DND-41 (cell line): ENCODE measurements around the gene TPPP2.

Experiments
- ATAC-seq: fragments of 200-7000 bp; cut with Tn5 transposase; 3 replicates; pipeline ENCODE4 v1.9.1; 2021; ENCODE audit warnings: low read depth; ENCODE audit not compliant: insufficient read depth
- DNase-seq: peaks from one replicate; pipeline ENCODE4 v3.0.0-alpha.2; 2020
- H2AFZ ChIP-seq: 2 replicates; pipeline ENCODE4 v1.6.0; 2012; ENCODE audit warnings: low read depth, low read length
- H3K27ac ChIP-seq: 2 replicates; pipeline ENCODE4 v1.5.1; 2012; ENCODE audit warnings: low read length, inconsistent platforms
- H3K27me3 ChIP-seq: fragments of 200-600 bp; sonication (generic); 2 replicates; pipeline ENCODE4 v1.6.0; 2012; ENCODE audit warnings: low read length, mild to moderate bottlenecking, inconsistent platforms; ENCODE audit not compliant: insufficient read depth, poor library complexity
- H3K36me3 ChIP-seq: 2 replicates; pipeline ENCODE4 v1.5.1; 2012; ENCODE audit warnings: low read length, inconsistent platforms; ENCODE audit not compliant: insufficient read depth
- H3K4me1 ChIP-seq: 2 replicates; pipeline ENCODE4 v1.5.1; 2012; ENCODE audit warnings: mild to moderate bottlenecking, low read length; ENCODE audit not compliant: insufficient read depth
- H3K4me2 ChIP-seq: 2 replicates; pipeline ENCODE4 v1.6.0; 2012; ENCODE audit warnings: mild to moderate bottlenecking, moderate library complexity, low read length, inconsistent platforms; ENCODE audit not compliant: insufficient read depth
- H3K4me3 ChIP-seq, 2 experiments: fragments of 200-600 bp in 1 of 2; shearing (Covaris generic) in 1 of 2; 2 replicates each; pipeline ENCODE4 v1.5.1; 2012 to 2016; ENCODE audit warnings: inconsistent platforms in 2 of 2, low read length in 2 of 2, mild to moderate bottlenecking in 2 of 2, low read depth in 1 of 2, moderate library complexity in 1 of 2
- H3K79me2 ChIP-seq: 2 replicates; pipeline ENCODE4 v1.6.0; 2012; ENCODE audit warnings: low read length, inconsistent platforms; ENCODE audit not compliant: insufficient read depth
- H3K9ac ChIP-seq: 2 replicates; pipeline ENCODE4 v1.6.0; 2012; ENCODE audit warnings: low read depth, mild to moderate bottlenecking, inconsistent platforms, low read length, moderate library complexity
- H3K9me3 ChIP-seq: 2 replicates; pipeline ENCODE4 v1.5.1; 2012; ENCODE audit warnings: low read length, moderate library complexity, mild to moderate bottlenecking, inconsistent platforms; ENCODE audit not compliant: insufficient read depth, severe bottlenecking
- H4K20me1 ChIP-seq: 2 replicates; pipeline ENCODE4 v1.6.0; 2012; ENCODE audit warnings: low read length; ENCODE audit not compliant: insufficient read depth
- EZH2 ChIP-seq: IDR thresholded peaks from 3 replicates; pipeline ENCODE4 v1.6.1; 2012; ENCODE audit warnings: borderline replicate concordance, low read depth, mild to moderate bottlenecking, moderate library complexity, low read length, inconsistent platforms; ENCODE audit not compliant: severe bottlenecking
- TF ChIP-seq, protein P1 (sequence below): IDR thresholded peaks from 2 replicates; pipeline ENCODE4 v1.5.1; 2012; ENCODE audit warnings: borderline replicate concordance, low read length, moderate library complexity, mild to moderate bottlenecking; ENCODE audit not compliant: poor library complexity, severe bottlenecking; ENCODE audit errors: extremely low read depth

Gene TPPP2

DNA sequence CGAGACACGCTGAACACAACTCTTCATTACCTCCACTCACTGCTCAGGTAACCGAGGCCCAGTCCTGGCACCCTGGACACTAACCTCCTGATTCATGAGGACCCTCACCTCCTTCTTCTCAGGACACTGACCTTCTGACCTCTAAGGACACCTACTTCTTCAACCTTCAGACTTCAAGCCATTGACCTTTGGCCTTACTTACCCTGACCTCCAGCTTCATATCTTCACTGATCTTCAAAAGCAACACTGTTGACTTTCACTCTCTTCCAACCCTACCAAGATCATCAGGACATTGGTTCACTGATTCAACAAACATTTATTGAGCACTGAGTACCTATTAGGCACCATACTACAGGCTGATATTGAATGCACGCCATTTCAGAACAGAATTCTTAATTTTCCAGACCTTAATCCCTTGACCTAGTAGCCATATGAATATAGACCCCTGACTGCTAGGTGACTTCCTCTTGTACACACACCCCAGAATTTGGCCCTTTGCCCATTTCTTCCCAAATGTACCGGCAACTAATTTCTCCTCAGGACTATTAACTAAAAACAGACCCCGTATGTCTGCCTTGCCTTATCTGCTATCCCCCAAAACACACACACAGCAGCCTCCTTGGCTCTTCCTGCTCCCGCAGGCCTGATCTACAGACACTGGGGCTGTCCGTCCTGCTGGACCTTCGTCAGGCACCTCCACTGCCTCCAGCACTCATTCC, 45.9 kb downstream of the TPPP2 start:
- no peak overlapping the region for H3K9ac ChIP-seq
- H4K20me1 ChIP-seq = 0 out of 2 replicates have a peak, but pooled peaks cover 14% of the 10 kb centered on the region
- no peak overlapping the region for H3K27ac ChIP-seq
- H3K4me3 ChIP-seq = no peak overlapping the region
- peaks cover 45% of the 10 kb centered on the region for H3K27me3 ChIP-seq
- H3K4me1 ChIP-seq = peaks cover 15% of the 10 kb centered on the region
- no peaks in the 10 kb centered on the region for H3K36me3 ChIP-seq
- no peaks in the 10 kb centered on the region for H3K9me3 ChIP-seq
- no peak for DNase-seq
- no peak for ATAC-seq
- TF ChIP-seq EZH2 = no peak
- TF ChIP-seq, protein P1, sequence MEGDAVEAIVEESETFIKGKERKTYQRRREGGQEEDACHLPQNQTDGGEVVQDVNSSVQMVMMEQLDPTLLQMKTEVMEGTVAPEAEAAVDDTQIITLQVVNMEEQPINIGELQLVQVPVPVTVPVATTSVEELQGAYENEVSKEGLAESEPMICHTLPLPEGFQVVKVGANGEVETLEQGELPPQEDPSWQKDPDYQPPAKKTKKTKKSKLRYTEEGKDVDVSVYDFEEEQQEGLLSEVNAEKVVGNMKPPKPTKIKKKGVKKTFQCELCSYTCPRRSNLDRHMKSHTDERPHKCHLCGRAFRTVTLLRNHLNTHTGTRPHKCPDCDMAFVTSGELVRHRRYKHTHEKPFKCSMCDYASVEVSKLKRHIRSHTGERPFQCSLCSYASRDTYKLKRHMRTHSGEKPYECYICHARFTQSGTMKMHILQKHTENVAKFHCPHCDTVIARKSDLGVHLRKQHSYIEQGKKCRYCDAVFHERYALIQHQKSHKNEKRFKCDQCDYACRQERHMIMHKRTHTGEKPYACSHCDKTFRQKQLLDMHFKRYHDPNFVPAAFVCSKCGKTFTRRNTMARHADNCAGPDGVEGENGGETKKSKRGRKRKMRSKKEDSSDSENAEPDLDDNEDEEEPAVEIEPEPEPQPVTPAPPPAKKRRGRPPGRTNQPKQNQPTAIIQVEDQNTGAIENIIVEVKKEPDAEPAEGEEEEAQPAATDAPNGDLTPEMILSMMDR = no peak
- H2AFZ ChIP-seq = no peak overlapping the region
- H3K4me2 ChIP-seq = no peak overlapping the region
- no peaks in the 10 kb centered on the region for H3K79me2 ChIP-seq

DNA sequence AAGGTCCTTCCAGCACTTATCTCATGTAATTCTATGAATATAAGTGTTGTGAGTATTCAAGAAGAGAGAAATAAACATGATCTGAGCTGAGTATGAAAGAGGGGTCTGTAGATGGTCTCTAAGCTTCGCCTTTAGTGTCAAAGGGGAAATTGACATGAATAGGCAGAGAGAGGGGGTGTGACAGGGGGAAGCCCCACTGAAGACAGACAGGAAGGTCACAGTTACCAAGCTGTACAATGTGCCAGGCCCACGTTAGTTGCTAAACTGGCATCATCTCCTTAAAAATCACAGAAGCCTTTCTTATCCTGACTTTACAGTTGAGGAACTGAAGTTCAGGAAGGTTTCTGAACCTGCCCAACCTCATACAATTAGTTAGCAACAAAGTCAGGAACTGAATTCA, 47.7 kb downstream of the TPPP2 start:
- Histone ChIP-seq H3K79me2 (no peaks in the 10 kb centered on the region), H3K27me3 (peaks cover 27% of the 10 kb centered on the region), H3K27ac (no peak overlapping the region), H2AFZ (no peak overlapping the region), H3K4me2 (no peak overlapping the region), H3K4me1 (no peaks in the 10 kb centered on the region), H3K9me3 (no peaks in the 10 kb centered on the region), H3K36me3 (no peaks in the 10 kb centered on the region), H3K9ac (no peak overlapping the region), H3K4me3 (no peak overlapping the region), H4K20me1 (no peaks in the 10 kb centered on the region)
- DNase-seq (no peak), ATAC-seq (no peak)
- TF ChIP-seq, protein P1 = no peak
- TF ChIP-seq EZH2 = no peak

DNA sequence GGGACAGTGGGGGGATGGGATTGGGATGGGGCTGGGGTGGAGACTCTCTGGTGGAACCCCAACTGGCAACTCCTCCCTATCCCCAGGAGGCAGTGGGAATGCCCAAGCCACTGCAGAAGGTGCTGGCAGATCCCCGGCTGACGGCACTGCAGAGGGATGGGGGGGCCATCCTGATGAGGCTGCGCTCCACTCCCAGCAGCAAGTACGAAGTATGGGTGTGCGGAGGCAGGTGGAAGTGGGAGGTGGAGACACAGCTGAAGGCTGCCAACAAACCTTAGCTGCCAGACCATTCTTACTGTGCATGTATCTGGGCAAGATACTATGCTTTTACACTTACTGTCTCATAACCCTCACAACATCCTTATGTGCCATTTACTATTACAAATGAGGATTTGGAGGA, 48.3 kb downstream of the TPPP2 start:
- Histone ChIP-seq H3K4me1 (no peaks in the 10 kb centered on the region), H3K27me3 (peaks cover 23% of the 10 kb centered on the region), H3K4me3 (no peak overlapping the region), H3K9me3 (no peaks in the 10 kb centered on the region), H3K4me2 (no peak overlapping the region), H3K27ac (no peak overlapping the region), H4K20me1 (no peaks in the 10 kb centered on the region), H3K36me3 (no peaks in the 10 kb centered on the region), H3K79me2 (no peaks in the 10 kb centered on the region), H2AFZ (no peak overlapping the region), H3K9ac (no peak overlapping the region)
- TF ChIP-seq, protein P1 = no peak
- no peak for TF ChIP-seq EZH2
- no peak for ATAC-seq
- no peak for DNase-seq

DNA sequence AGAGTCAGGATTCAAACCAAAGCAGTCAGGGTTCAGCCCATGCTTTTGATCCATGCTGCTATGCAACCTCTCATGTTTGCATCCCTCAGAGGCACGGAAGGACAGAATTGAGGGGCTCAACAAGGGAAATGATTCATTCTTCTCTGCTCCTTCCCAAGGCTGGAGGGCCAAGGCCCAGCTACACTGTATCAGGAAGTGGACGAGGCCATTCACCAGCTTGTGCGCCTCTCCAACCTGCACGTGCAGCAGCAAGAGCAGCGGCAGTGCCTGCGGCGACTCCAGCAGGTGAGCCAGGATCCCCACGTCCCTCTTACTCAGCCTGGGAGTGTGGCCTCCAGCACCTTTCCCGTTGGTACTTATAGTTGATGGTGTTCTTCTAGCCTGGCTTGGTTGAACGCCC, 48.7 kb downstream of the TPPP2 start:
- TF ChIP-seq, protein P1 = no peak
- TF ChIP-seq EZH2 = no peak
- no peak overlapping the region for H2AFZ ChIP-seq
- no peak overlapping the region for H3K4me3 ChIP-seq
- no peaks in the 10 kb centered on the region for H3K4me1 ChIP-seq
- no peak overlapping the region for H3K27ac ChIP-seq
- no peaks in the 10 kb centered on the region for H3K79me2 ChIP-seq
- ATAC-seq (no peak), DNase-seq (no peak)
- H4K20me1 ChIP-seq = no peaks in the 10 kb centered on the region
- H3K4me2 ChIP-seq = no peak overlapping the region
- H3K36me3 ChIP-seq = no peaks in the 10 kb centered on the region
- H3K9ac ChIP-seq = no peak overlapping the region
- peaks cover 23% of the 10 kb centered on the region for H3K27me3 ChIP-seq
- no peaks in the 10 kb centered on the region for H3K9me3 ChIP-seq
